HepG2 (cell line): ENCODE results near the gene MAPK7. TPM values are rescaled to one million over a fixed set of nuclear protein-coding genes. Genes with fewer than 3 reads are reported as not detected.
A peak's percentile ranks its signal among the peaks of the same experiment; 100 is the strongest.

Experiments
- ARID4A ChIP-seq: sonication (generic); formaldehyde crosslinking; IDR thresholded peaks from 2 replicates; pipeline ENCODE4 v1.5.0; 2020; ENCODE audit warnings: mild to moderate bottlenecking, missing genetic modification reagents, borderline replicate concordance
- ASH2L ChIP-seq: fragments of 300-600, 200-600 bp; sonication (generic); IDR thresholded peaks from 2 replicates; pipeline ENCODE4 v1.7.0; 2017; ENCODE audit warnings: low read depth, mild to moderate bottlenecking, moderate library complexity, mixed read lengths, low read length; ENCODE audit not compliant: insufficient read length
- NFIC ChIP-seq: IDR thresholded peaks from 2 replicates; pipeline ENCODE4 v1.6.1; 2012; ENCODE audit warnings: mild to moderate bottlenecking, low read length, inconsistent platforms
- NR0B2 ChIP-seq: sonication (generic); formaldehyde crosslinking; IDR thresholded peaks from 2 replicates; pipeline ENCODE4 v1.4.0; 2020; ENCODE audit warnings: mild to moderate bottlenecking, missing genetic modification reagents
- PHF8 ChIP-seq: sonication (generic); formaldehyde crosslinking; IDR thresholded peaks from 2 replicates; pipeline ENCODE4 v1.5.0; 2020; ENCODE audit warnings: missing genetic modification reagents
- SNAPC4 ChIP-seq: sonication (generic); formaldehyde crosslinking; IDR thresholded peaks from 2 replicates; pipeline ENCODE4 v1.4.0; 2020; ENCODE audit warnings: mild to moderate bottlenecking, missing genetic modification reagents
- U2AF1 ChIP-seq: fragments of 200-400 bp; formaldehyde crosslinking; optimal IDR thresholded peaks from 2 replicates; pipeline ENCODE3; 2017; ENCODE audit warnings: mild to moderate bottlenecking, low read depth, low read length
- ZBTB34 ChIP-seq: sonication (generic); formaldehyde crosslinking; IDR thresholded peaks from 2 replicates; pipeline ENCODE4 v1.8.0; 2022; ENCODE audit warnings: mild to moderate bottlenecking, missing genetic modification reagents
- ZC3H13 ChIP-seq: sonication (generic); formaldehyde crosslinking; IDR thresholded peaks from 2 replicates; pipeline ENCODE4 v1.8.1; 2023; ENCODE audit warnings: mild to moderate bottlenecking, missing genetic modification reagents, moderate library complexity
- ZFP91 ChIP-seq: sonication (generic); formaldehyde crosslinking; IDR thresholded peaks from 2 replicates; pipeline ENCODE4 v1.9.0; 2022; ENCODE audit warnings: missing genetic modification reagents, mild to moderate bottlenecking, borderline replicate concordance
- polyA plus RNA-seq, 8 experiments: library from polyadenylated mRNA; depleted of rRNA in 3 of 8; stranded (reverse) in 7 of 8; unstranded in 1 of 8; fragments of >200 nt; fragmentation: Illumina TruSeq in 4 of 8; extraction: Trizol in 4 of 8; gene quantifications; 2 replicates each; pipeline versions ENCODE4 v1.2.1 to v1.2.3, GENCODE V29; 2011 to 2016; ENCODE audit warnings: low read depth in 4 of 8, missing spikeins in 1 of 8, mixed read lengths in 1 of 8; ENCODE audit not compliant: insufficient read depth in 1 of 8
- total RNA-seq, 5 experiments: library from RNA; depleted of rRNA; stranded (reverse); fragments of >200 nt; fragmentation: Illumina TruSeq; extraction: Trizol; gene quantifications; 2 replicates each; pipeline ENCODE4 v1.2.3, GENCODE V29; 2016; ENCODE audit warnings: low read depth in 1 of 5

The MAPK7 gene
- total and polyA plus RNA-seq, 2 of the 13 experiments (the other 11 are each of a cell fraction or from before 2014, with no cell fraction given) = 2.9 to 5.9 TPM

GRCh38 chr17:19378416-19379360 is at the start of gene MAPK7 (continued):
- TF ChIP-seq NFIC = no peak
- TF ChIP-seq NR0B2 (CRISPR knock-in tag) = 0 out of 2 replicates have a peak, but pooled peaks have one; percentile 9
- TF ChIP-seq ZC3H13 (CRISPR knock-in tag) = no peak
- 0 out of 2 replicates have a peak, but pooled peaks have one; percentile 25 for TF ChIP-seq SNAPC4
- peak; percentile 11 for TF ChIP-seq ASH2L
- 0 out of 2 replicates have a peak, but pooled peaks have one; percentile 14 for TF ChIP-seq ZFP91 (CRISPR knock-in tag)
- TF ChIP-seq ZBTB34 (CRISPR knock-in tag) = 0 out of 2 replicates have a peak, but pooled peaks have one; percentile 26
- peak; percentile 47 for TF ChIP-seq ARID4A (CRISPR knock-in tag)
- 0 out of 2 replicates have a peak, but pooled peaks have one; percentile 22 for TF ChIP-seq PHF8
- no peak for TF ChIP-seq U2AF1
